ENCODE results near the gene SLC35F3.

DNA sequence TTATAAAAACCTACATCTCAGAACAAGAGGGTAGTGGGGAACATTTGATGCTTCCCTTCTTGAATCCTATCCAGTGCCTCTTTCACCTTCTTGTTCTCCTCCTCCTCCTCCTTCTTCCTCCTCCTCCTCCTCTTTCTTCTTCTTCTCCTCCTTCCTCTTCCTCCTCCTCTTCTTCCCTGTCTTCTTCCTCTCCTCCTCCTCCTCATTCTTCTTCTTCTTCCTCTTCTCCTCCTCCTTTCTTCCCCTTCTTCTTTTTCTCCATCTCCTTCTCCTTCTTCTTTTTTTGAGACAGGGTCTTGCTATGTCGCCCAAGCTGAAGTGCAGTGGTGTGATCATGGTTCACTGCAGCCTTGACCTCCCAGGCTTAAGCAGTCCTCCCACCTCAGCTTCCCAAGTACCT lies 31.9 kb downstream of the SLC35F3 start:
- TF ChIP-seq, protein P1, sequence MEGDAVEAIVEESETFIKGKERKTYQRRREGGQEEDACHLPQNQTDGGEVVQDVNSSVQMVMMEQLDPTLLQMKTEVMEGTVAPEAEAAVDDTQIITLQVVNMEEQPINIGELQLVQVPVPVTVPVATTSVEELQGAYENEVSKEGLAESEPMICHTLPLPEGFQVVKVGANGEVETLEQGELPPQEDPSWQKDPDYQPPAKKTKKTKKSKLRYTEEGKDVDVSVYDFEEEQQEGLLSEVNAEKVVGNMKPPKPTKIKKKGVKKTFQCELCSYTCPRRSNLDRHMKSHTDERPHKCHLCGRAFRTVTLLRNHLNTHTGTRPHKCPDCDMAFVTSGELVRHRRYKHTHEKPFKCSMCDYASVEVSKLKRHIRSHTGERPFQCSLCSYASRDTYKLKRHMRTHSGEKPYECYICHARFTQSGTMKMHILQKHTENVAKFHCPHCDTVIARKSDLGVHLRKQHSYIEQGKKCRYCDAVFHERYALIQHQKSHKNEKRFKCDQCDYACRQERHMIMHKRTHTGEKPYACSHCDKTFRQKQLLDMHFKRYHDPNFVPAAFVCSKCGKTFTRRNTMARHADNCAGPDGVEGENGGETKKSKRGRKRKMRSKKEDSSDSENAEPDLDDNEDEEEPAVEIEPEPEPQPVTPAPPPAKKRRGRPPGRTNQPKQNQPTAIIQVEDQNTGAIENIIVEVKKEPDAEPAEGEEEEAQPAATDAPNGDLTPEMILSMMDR (conservative IDR thresholded peaks at IDR 0.05; ENCODE audit: low read length): no peak
- no peak for TF ChIP-seq EZH2phosphoT487 (IDR thresholded peaks at IDR 0.05; ENCODE audit: borderline replicate concordance, low read depth, low read length)
